GM21529 (cell line): ENCODE measurements around the gene PCDHA11.
"Not testable (repeated sequence)": the region's sequence is repeated elsewhere in the genome, so short reads cannot be mapped to it uniquely, and the experiment has no call there.

Experiments used
- ATAC-seq: cut with Tn5 transposase; IDR thresholded peaks from one replicate; pipeline ENCODE4 v1.9.1; 2021; ENCODE audit not compliant: unreplicated experiment

The PCDHA11 gene

GRCh38 chr5:140849831-140850634 lies 18.7 kb upstream of the PCDHA11 start:
- not testable (repeated sequence) for ATAC-seq

- ATAC-seq = no peak
Observed at GRCh38 chr5:140855772-140856674, 12.7 kb upstream of the PCDHA11 start, which contains the start of gene PCDHA10. Gene PCDHA10, plus strand, starts transcription at chr5:140855897. Its CDS starts 152 bp downstream, at chr5:140856049.

GRCh38 chr5:140857177-140857986 lies 11.4 kb upstream of the PCDHA11 start:
- no peak for ATAC-seq

GRCh38 chr5:140857987-140858240 lies 10.8 kb upstream of the PCDHA11 start:
- no peak for ATAC-seq

- ATAC-seq = no peak
Observed at GRCh38 chr5:140862441-140863295, 6.1 kb upstream of the PCDHA11 start.

- no peak for ATAC-seq
Observed at GRCh38 chr5:140869555-140869886, 764 bp downstream of the PCDHA11 start.

- no peak for ATAC-seq
Observed at GRCh38 chr5:140870221-140871201, 1.8 kb downstream of the PCDHA11 start.

GRCh38 chr5:140875085-140876065 lies 6.6 kb downstream of the PCDHA11 start, which contains the start of gene PCDHA12:
Gene PCDHA12, plus strand, starts transcription at chr5:140875308. Its CDS starts 165 bp downstream, at chr5:140875473.
- ATAC-seq = no peak

- ATAC-seq = not testable (repeated sequence)
Observed at GRCh38 chr5:140876541-140877261, 7.9 kb downstream of the PCDHA11 start.

- ATAC-seq = no peak
Observed at GRCh38 chr5:140877262-140877581, 8.5 kb downstream of the PCDHA11 start.

GRCh38 chr5:140881889-140882590 lies 13.3 kb downstream of the PCDHA11 start, which contains the start of gene PCDHA13:
Gene PCDHA13, plus strand, starts transcription at chr5:140882124. Its CDS starts 145 bp downstream, at chr5:140882269.
- no peak for ATAC-seq

GRCh38 chr5:140882591-140882899 lies 13.8 kb downstream of the PCDHA11 start:
- ATAC-seq = no peak

- ATAC-seq = no peak
Observed at GRCh38 chr5:140883373-140883772, 14.6 kb downstream of the PCDHA11 start.

- ATAC-seq = no peak
Observed at GRCh38 chr5:140883927-140884697, 15.4 kb downstream of the PCDHA11 start.

- no peak for ATAC-seq
Observed at GRCh38 chr5:140916325-140916724, 47.6 kb downstream of the PCDHA11 start.
